GM21825 (cell line): ENCODE measurements around the gene S100A5.

ENCODE experiments used
- ATAC-seq: cut with Tn5 transposase; IDR thresholded peaks from one replicate; pipeline ENCODE4 v1.9.1; 2021; ENCODE audit warnings: mild to moderate bottlenecking, moderate library complexity; ENCODE audit not compliant: unreplicated experiment

Gene S100A5

DNA sequence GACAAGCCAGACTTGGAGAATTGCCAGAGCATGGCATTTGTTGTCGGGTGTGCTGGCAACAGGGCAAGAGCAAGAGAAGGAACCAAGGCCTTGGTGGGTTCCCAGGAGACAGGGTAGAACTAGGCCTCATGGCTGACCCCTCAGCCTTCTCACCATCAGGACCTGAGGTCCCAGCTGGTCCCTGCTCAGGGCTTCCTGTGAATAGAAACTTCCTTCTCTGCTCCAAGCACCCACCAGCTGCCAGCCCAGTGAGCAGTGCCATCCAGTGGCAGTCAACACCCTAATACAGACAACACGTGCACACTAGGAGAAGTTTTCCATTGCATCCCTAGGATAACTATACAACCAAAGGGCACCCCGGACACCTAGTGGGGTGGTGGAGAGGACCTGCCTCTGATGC is 27.7 kb downstream of the S100A5 start:
- ATAC-seq: no peak

DNA sequence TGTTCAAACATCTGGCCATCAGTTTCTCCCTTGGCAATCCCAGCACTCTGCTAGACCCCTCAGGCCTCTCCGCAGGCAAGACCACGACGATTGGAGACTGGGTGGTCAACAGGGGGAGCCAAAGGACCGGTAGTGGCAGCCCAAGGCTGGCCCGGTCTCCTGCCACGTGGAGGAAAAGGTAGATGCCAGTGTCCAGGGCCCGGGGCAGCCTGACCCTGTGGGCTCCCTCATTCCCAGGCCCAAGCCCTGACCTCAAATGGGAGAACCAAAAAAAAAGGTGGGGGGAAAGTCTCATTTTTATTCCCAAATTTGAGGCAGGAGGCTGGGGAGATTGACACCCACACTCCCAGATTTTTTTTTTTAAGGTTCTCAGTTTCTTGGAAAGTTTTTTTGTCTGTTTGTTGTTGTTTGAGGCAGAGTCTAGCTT is 29.7 kb downstream of the S100A5 start:
- peak; percentile 49 for ATAC-seq

- no peak for ATAC-seq
Observed at GRCh38 chr1:153509729-153510354, 30.9 kb downstream of the S100A5 start.

GRCh38 chr1:153509036-153509435 is 31.7 kb downstream of the S100A5 start:
- no peak for ATAC-seq

DNA sequence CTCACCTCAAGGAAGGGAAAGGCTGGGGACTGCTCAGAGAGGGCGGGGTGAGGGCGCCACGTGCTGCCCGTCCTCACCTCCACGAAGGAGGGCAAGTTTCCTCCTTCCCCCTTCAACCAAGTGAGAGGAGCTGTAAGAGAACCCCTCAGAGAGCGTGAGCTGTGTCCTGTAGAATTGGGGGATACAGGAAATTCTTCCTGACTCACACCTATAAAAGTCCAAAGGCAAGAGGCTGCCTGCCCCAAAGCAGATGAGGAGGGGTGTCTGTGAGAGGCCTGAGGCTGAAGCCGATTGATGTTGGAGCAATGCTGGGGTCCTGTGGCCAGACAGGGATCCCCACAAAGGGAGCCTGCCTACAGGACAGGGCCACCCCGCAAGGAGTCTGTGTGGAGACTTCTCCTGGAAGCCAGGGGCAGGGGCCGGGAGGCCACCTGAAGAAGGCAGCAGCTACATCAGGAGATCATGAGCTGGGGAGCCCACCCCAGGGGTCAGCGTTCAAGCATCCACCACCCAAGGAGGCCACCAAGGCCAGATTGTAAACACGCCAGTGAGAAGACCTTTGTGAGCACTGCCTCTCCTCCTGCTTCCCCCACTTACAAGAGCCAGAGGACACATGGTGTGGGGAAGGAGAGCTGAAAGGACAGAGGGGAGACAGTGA is 32.7 kb downstream of the S100A5 start:
- no peak for ATAC-seq

GRCh38 chr1:153506831-153507413 is 33.8 kb downstream of the S100A5 start:
- no peak for ATAC-seq

DNA sequence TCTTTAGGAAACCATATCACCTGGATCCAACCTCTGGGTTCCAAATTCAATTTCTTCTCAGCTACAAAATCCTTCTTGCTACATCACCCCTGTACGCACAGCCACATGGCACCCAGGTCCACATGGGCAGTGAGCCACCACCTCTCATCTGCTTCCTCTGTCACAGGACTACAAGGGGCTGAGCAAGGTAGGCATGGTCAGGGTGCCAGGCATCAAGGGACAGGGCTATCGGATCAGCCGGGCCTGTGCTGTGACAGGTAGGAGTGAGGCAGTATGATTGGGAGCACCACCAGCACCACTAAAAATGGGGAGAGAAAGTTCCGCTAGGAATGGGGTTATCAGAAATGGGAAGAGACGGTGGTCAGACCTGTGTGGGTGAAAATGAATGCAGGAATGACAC is 34.3 kb downstream of the S100A5 start:
- no peak for ATAC-seq

- ATAC-seq: no peak
Observed at GRCh38 chr1:153505576-153505975, 35.2 kb downstream of the S100A5 start.

DNA sequence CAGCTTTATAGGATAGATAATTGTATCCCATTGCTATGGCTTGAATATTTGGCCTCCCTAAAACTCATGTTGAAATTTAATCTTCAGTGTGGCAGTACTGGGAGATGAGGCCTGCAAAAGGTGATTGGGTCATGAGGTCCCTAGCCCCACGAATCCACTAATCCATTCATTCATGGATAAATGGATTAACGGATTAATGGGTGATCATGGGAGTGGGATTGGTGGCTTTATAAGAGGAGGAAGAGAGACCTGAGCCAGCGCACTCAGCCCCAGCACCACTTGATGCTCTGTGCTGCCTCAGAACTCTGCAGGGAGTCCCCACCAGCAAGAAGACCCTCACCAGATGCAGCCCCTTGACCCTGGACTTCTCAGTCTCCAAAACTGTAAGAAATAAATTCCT is 37.0 kb downstream of the S100A5 start:
- no peak for ATAC-seq

GRCh38 chr1:153498746-153499145 is 42.0 kb downstream of the S100A5 start:
- no peak for ATAC-seq

DNA sequence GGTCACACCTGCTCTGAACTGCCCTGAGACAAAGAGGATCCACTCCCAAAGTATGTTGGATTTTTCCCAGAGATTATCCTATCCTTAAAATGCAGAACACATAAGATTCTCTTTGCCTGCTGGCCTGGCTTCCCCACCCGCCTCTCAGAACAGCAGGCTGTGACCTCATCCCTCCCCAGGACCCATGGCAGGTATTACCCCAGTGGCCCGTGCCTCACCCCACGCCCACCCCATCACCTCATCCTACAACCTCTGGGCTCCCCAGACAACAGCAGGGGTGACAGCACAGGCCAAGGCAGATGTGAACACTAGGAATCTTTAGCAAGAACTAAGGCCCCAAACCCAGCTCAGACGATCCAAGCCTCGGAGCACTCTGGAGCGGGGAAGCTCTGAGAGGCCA is 45.2 kb downstream of the S100A5 start:
- no peak for ATAC-seq

DNA sequence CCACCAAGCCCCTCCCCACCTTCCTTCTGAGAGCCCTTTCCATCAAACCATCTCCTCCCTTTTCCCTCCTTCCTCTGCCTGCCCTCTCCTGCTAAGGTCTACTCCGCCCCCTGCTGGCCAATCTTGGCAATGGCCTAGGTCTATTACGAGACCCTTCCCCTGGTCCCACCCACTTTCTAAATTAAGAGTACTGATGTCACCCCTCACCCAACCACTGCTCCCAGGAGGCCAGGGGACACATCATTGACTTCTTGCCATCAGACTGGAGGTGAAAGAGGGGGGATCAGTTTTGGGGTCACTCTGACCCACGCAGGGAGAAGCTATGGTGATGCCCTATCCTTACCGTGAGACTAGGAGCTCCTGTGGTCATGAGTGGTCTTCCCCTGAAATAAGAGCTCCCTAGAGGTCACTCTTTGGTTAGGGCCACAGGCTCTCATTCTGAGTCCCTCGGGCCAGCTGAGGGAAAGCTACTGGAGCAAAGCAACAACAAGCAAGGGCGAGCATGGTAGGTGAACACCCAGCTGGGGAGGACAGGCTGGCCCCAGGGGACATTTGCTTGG is 45.7 kb downstream of the S100A5 start:
- no peak for ATAC-seq

GRCh38 chr1:153493343-153493960 is 47.3 kb downstream of the S100A5 start:
- no peak for ATAC-seq

- ATAC-seq: no peak
Observed at GRCh38 chr1:153490272-153491051, 50.3 kb downstream of the S100A5 start.

- ATAC-seq: no peak
Observed at GRCh38 chr1:153488731-153489130, 52.0 kb downstream of the S100A5 start.

GRCh38 chr1:153487707-153488106 is 53.0 kb downstream of the S100A5 start:
- no peak for ATAC-seq
